ENCODE data around the gene SUV39H1.

GRCh38 chrX:48667509-48667908 is 29.0 kb upstream of the SUV39H1 start:
- TF ChIP-seq CTCF (IDR thresholded peaks at IDR 0.05) = no peak
- TF ChIP-seq POLR2A (IDR thresholded peaks at IDR 0.05) = no peak

Data from upper lobe of left lung (tissue), 4 donors.